Left colon (tissue), 2 donors: Measurements from ENCODE around the gene EHMT2. TPM values are rescaled to one million over a fixed set of nuclear protein-coding genes. Genes with fewer than 3 reads are reported as not detected.
"Not testable (repeated sequence)": the region's sequence is repeated elsewhere in the genome, so short reads cannot be mapped to it uniquely, and the experiment has no call there.

Source experiments
- ATAC-seq: fragments of 200-7000 bp; cut with Tn5 transposase; one replicate; pipeline ENCODE4 v1.9.1; 2020; ENCODE audit warnings: mild to moderate bottlenecking, moderate library complexity
- DNase-seq, 2 donors: peaks; one replicate each; pipeline ENCODE4 v3.0.0-alpha.2; 2020
- intact Hi-C, 2 donors: fragments of 100-400 bp; cut with DNase I in 1 of 2; cut with micrococcal nuclease in 1 of 2; formaldehyde crosslinking; loops; one replicate each; pipeline versions ENCODE4 v1.11.2 to v1.14.0; 2022; cut with DNase I, micrococcal nuclease
- total RNA-seq, 2 donors: library from RNA; stranded (reverse); fragmentation: NEBNext Ultra II Directional; extraction: Animal tissue kit (Norgen Biotek cat#: 25700); gene quantifications; one replicate each; pipeline ENCODE4 v1.2.1, GENCODE V29; 2021
- donor health status: DM: no; HTN: no; CAD: no.
- donor health status: DM: yes; HTN: yes; CAD: no.

EHMT2 gene
- total RNA-seq, 2 donors from 2014 or later = 28.0 to 30.5 TPM

- ATAC-seq (no peak), DNase-seq (no peak)
- intact Hi-C loops = no loop called here
These were observed 22.3 kb upstream of the EHMT2 start for GRCh38 chr6:31919624-31920303.

- no peak for ATAC-seq
- intact Hi-C loops = no loop called here
These were observed 20.7 kb upstream of the EHMT2 start for GRCh38 chr6:31918069-31918720.

GRCh38 chr6:31915756-31916155, 18.3 kb upstream of the EHMT2 start:
- no peak for DNase-seq
- no peak for ATAC-seq
- intact Hi-C loops = no loop called here

More at GRCh38 chr6:31918069-31918720, 20.7 kb upstream of the EHMT2 start:
- DNase-seq = no peak

DNA sequence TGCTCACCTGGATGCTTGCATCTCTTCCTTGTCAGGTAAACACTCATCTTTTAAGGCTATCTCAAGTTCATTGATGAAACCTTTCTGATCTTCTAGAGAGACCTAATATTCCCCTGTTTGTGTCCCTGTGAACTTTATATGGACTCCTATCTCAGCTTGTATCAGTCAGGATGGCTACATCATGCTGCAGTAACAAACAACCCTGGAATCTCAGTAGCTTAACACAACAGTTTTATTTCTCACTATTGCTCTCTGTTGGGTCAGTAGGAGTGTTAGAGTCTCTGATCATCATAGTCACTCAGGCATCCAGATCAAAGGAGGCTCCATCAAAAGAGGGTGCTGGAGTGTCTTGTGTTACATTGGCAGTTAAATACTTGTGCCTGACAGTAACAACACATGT, 17.9 kb upstream of the EHMT2 start:
- intact Hi-C loops = no loop called here
- ATAC-seq (no peak), DNase-seq (no peak)

- intact Hi-C loops = no loop called here
These were observed 14.5 kb upstream of the EHMT2 start for GRCh38 chr6:31911826-31912585.

DNA sequence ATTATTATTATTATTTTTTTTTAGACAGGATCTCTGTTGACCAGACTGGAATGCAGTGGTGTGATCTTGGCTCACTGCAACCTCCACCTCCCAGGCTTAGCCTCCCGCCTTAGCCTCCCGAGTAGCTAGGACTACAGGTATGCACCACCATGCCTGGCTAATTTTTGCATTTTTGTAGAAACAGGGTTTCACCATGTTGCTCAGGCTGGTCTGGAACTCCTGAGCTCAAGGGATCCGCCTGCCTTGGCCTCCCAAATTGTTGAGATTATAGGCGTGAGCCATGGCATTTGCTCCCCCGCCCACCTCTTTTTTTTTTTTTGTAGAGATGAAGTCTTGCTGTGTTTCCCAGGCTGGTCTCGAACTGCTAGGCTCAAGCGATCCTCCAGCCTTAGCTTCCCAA, 11.8 kb upstream of the EHMT2 start:
- DNase-seq, ATAC-seq, intact Hi-C loops: not testable (repeated sequence)

More at GRCh38 chr6:31911826-31912585, 14.5 kb upstream of the EHMT2 start:
- no peak for ATAC-seq
- DNase-seq = no peak

DNA sequence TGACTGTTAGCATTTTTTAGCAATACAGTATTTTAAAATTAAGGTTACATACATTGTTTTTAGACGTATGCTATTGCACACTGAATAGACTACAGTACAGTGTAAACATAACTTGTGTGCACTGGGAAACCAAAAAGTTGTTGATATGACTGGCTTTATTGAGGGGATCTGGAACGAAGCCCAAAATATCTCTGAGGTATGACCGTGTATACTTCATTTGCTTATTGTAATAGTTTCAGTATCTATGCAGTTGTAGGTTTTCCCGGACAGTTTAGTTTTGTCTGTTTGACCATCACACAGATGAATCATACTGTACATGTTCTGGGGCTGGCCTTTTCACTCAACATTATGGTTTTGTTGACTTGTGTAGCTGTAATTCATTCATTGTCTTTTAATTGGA, 11.3 kb upstream of the EHMT2 start:
- no peak for ATAC-seq
- intact Hi-C loops = no loop called here

DNA sequence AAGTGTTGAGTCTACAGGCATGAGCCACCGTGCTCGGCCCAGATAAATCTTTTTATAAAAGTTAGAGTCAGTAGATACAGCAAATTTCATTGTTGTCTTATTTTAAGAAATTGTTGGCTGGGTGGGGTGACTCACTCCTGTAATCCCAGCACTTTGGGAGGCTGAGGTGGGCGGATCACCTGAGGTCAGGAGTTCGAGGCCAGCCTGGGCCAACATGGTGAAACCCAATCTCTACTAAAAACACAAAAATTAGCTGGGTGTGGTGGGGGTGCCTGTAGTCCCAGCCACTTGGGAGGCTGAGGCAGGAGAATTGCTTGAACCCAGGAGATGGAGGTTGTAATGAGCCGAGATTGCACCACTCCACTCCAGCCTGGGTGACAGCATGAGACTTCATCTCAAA, 10.8 kb upstream of the EHMT2 start:
- DNase-seq, ATAC-seq, intact Hi-C loops: not testable (repeated sequence)

More for the DNA sequence above, 11.3 kb upstream of the EHMT2 start:
- no peak for DNase-seq

DNA sequence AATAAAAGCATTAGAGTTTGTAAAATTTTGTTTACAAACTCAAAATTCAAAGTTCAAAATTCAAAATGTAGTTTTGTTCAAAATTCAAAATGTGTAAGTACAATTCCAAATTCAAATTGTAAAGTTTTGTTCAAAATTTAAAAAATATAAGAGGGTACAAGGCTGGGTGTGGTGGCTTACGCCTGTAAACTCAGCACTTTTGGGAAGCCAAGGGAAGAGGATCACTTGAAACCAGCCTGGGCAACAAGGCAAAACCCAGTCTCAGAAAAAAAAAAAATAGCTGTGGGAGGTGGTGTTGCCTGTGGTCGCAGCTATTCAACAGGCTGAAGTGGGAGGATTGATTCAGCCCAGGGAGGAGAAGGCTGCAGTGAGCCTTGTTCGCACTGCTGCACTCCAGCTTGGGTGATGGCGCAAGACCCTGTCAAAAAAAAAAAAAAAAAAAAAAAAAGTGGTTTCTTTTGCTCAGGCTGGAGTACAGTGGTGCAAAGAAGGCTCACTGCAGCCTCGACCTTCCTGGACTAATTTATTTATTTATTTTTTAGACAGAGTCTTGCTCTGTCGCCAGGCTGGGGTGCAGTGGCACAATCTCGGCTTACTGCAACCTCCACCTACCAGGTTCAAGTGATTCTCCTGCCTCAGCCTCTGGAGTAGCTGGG, 9.8 kb upstream of the EHMT2 start:
- no peak for ATAC-seq
- intact Hi-C loops = no loop called here
- DNase-seq = no peak

DNA sequence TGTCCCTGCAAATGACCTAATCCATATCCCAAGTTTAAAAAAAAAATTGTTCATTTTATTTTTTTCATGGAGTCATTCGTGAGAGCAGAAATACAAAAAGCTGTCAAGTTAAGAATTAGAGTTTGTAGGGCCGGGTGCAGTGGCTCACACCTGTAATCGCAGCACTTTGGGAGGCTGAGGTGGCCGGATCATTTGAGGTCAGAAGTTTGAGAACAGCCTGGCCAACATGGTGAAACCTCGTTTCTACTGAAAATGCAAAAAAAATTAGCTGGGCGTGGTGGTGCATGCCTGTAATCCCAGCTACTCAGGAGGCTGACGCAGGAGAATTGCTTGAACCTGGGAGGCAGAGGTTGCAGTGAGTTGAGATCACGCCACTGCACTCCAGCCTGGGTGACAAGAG, 9.2 kb upstream of the EHMT2 start:
- intact Hi-C loops, DNase-seq, ATAC-seq: not testable (repeated sequence)

- no peak for DNase-seq
- ATAC-seq = no peak
- intact Hi-C loops = no loop called here
These were observed 8.6 kb upstream of the EHMT2 start for GRCh38 chr6:31906122-31906521.

DNA sequence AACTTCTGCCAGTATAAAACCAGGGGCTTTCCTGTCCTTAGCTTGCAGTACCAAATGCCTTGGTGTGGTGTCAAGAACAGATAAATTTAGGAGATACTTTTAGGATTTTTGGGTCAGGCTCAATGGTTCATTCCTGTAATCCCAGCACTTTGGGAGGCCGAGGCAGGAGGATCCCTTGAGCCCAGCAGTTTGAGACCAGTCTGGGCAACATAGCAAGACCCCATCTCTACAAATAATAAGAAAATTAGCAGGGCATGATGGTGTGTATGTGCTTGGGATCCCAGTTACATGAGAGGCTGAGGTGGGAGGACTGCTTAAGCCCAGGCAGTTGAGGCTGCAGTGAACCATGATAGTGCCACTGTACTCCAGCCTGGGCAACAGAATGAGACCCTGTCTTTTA, 7.5 kb upstream of the EHMT2 start:
- no peak for DNase-seq
- intact Hi-C loops = no loop called here
- no peak for ATAC-seq

- ATAC-seq = no peak
- intact Hi-C loops = no loop called here
- no peak for DNase-seq
These were observed 6.5 kb upstream of the EHMT2 start for GRCh38 chr6:31903957-31904356.

DNA sequence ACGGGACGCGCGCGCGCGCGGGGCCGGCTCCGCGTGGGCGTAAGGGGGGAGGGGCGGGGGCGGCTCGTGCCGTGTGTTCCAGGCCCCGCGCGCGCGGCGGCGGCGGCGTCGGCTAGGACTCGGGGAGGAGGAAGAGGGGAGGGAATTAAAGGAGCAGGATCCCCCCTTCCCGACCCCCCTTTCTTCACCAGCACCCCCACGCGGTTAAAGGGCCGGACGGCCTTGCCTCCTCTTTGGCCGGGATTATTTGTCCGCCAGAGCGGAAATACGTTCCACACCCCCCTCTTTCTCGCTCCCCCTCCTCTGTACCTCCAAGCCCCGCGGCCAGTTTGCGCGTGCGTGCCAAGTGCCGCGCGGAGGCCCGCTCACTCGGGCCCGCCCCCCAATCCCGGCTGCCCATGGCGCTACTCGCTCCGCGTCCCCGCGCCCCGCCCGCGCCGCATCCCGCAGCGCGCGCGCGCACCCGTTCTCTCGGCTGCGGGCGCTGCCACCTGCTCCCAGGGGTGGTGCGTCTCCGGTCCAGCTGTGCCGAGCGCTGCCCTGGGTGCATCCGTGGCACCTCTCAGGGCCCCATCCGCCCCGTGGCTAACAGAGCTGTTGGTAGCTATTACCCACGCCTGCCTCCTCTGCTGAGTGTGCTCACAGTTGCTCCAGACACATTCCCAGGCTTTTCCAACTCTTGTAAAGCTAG, 4.6 kb upstream of the EHMT2 start, which contains the start of gene ZBTB12:
Gene ZBTB12, minus strand, starts transcription at position 134 of the 691 bp plus-strand sequence. CDS start 781 bp downstream, outside the sequence.
- ATAC-seq = peak; percentile 66
- intact Hi-C loops = no loop called here
- DNase-seq = peak; percentile 91 to 92

GRCh38 chr6:31901415-31901952, 4.0 kb upstream of the EHMT2 start:
- ATAC-seq (peak; percentile 14), DNase-seq (peak; percentile 78 to 79)
- intact Hi-C loops = no loop called here

GRCh38 chr6:31900917-31901414, 3.5 kb upstream of the EHMT2 start:
- intact Hi-C loops = no loop called here
- ATAC-seq (no peak), DNase-seq (peak; percentile 39 to 40)

DNA sequence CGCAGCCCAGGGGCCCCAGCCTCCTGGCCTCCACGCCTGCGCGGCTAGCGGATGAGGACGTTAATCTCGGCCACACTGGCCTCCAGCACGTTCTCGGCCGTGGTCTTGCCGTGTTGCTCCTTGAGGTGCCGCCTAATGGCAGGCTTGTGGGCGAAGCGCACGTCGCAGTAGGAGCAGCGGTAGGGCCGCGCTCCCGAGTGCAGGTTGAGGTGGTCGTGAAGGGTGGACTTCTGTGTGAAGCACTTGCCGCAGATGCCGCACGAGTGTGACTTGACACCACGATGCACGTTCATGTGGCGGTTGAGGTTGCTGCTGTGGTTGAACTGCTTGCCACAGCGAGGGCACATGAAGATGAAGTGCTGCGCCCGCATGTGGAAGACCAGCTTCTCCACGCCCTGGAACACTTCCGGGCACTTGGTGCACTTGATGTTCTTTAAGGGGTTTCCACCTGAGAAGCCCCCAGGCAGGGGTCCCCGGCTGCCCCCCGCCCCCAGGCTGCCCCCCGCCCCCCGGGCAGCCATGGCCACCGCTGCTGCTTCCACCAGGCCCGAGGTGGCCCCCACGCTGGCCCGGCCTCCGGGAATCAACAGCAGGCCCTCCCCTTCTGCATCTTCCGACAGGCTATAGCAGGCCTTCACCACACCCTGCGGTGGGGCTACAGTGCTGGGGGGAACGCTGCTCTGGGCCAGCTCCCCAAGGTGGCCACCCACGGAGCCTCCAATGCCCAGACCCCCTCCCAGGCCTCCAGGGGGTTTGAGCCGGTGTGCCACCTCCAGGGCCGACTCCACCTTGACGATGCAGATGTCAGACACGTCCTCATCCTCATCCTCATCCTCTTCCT, 2.6 kb upstream of the EHMT2 start:
- ATAC-seq (no peak), DNase-seq (peak in 1 of 2 donors; percentile 20)
- intact Hi-C loops = no loop called here
